ENCODE measurements around the gene ZNF763. TPM values are rescaled to one million over a fixed set of nuclear protein-coding genes. Genes with fewer than 3 reads are reported as not detected.
"Not testable (repeated sequence)": the region's sequence is repeated elsewhere in the genome, so short reads cannot be mapped to it uniquely, and the experiment has no call there.

ZNF763 gene
- 0.23 and 0.25 TPM in 2 replicates for total RNA-seq (2022)
- Bru-seq, nascent RNA, result percentile 25 among the genes with signal in this experiment
- BruChase-seq, experiment 1, labeled RNA remaining after a 6-hour chase, result percentile 41 among the genes with signal in this experiment
- BruChase-seq, experiment 2, labeled RNA remaining after a 2-hour chase, result percentile 34 among the genes with signal in this experiment
- long read RNA-seq, result 0 reads

DNA sequence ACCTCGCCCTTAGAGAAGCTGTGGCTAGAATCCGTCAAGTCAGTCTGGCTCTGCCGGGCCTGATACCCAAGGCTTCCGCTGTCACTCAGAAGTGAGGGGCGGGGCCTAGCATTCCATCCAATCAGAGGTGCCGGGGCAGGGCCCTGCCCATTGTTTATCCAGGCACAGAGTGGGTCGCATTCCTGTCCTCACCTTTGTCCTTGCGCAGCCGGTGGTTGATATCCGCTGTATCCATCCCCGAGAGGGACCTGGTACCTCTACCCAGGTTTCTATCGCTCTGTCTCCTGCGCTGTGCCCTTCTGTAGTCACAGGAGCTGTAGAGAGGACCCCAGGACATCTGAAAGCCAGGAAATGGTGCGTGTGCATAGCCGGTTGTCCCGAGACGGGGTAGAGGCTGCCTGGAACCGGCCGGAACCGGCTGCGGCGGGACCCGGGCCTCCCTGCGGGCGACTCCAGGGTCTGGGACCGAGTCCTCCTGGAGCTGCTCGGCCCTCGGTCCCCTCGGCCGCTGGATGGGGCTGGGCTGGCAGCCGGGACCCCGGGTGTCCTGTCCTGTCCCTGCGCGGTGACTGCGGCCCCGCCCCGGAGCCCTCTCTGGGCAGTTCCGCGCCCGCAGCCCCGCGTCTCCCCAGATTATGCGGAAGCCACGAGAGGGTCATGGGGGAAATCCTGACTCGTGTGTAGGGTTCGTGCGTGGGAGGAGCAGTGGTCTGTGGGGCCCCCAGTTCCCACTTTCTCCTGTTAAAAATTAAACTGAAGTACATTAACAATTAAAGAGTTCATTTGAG is at the start of gene ZNF763:
Gene ZNF763, plus strand, starts transcription at position 183 of the 788 bp plus-strand sequence. Its CDS starts 169 bp downstream, at position 352.
- no TSS peak for BruUV-seq (replicated peaks)
- ChIA-PET CTCF (no interaction called here), POLR2A (interaction anchor here (1.4 kb wide), 1 partner anchor 18 kb away, joined by 3 read pairs; no protein-coding TSS in a partner anchor)
- intact Hi-C loops (cut with micrococcal nuclease), result no loop called here
- Mint-ChIP-seq H3K36me3 (ENCODE audit: insufficient read depth, unreplicated experiment) (peaks cover 6% of the 10 kb centered on the region), H3K4me3 (ENCODE audit: unreplicated experiment) (no peak within 1 kb of the TSS), H3K27me3 (ENCODE audit: insufficient read depth, unreplicated experiment) (no peaks in the 10 kb centered on the region), H3K4me1 (ENCODE audit: insufficient read depth, unreplicated experiment) (no peaks in the 10 kb centered on the region), H3K27ac (ENCODE audit: low read depth, unreplicated experiment) (no peak within 1 kb of the TSS), H3K9me3 (ENCODE audit: unreplicated experiment) (peaks cover 38% of the 10 kb centered on the region)
- TF ChIP-seq, protein P1, sequence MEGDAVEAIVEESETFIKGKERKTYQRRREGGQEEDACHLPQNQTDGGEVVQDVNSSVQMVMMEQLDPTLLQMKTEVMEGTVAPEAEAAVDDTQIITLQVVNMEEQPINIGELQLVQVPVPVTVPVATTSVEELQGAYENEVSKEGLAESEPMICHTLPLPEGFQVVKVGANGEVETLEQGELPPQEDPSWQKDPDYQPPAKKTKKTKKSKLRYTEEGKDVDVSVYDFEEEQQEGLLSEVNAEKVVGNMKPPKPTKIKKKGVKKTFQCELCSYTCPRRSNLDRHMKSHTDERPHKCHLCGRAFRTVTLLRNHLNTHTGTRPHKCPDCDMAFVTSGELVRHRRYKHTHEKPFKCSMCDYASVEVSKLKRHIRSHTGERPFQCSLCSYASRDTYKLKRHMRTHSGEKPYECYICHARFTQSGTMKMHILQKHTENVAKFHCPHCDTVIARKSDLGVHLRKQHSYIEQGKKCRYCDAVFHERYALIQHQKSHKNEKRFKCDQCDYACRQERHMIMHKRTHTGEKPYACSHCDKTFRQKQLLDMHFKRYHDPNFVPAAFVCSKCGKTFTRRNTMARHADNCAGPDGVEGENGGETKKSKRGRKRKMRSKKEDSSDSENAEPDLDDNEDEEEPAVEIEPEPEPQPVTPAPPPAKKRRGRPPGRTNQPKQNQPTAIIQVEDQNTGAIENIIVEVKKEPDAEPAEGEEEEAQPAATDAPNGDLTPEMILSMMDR (IDR thresholded peaks at IDR 0.05; ENCODE audit: unreplicated experiment), result no peak
- DNase-seq (ENCODE audit: unreplicated experiment), result no peak

DNA sequence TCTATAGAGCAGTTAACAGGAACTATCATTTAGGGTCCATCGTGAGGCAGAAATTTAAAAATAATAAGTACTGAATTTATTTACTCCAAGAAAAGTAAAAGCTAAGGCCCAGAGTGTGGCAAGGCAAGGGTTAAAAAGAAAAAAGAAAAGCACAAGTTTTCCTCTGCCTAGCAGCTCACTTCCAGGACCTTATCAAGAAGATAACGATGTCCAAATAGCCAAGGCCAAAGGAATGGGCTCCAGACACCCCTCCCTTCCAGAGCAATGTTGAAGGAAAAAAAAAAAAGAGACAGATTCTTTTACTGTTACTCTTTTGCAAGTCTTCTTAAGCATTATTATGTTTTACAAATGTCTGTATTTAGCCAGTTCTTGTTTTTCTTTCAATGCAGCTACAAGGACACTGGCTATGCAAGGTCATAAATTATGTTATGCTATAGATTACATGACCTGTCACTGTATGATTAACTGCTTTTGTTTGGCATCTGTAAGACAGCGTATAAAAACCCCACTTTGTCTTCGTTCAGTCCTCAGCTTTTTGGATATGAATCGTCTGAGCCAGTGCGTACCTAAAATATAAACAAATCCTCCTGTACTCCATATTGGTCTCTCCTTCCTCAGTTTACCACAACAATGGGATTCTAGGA is 42.9 kb upstream of the ZNF763 start:
- CTCF ChIA-PET, result interaction anchor here (0.6 to 6.3 kb wide), 10 partner anchors 12 to 844 kb away, joined by 3 to 142 read pairs (median 3); partner anchors contain the start of genes ZNF20 and ZNF491
- H3K27me3 Mint-ChIP-seq (ENCODE audit: insufficient read depth, unreplicated experiment), result no peaks in the 10 kb centered on the region
- no peak for DNase-seq (ENCODE audit: unreplicated experiment)
- no peaks in the 10 kb centered on the region for H3K36me3 Mint-ChIP-seq (ENCODE audit: insufficient read depth, unreplicated experiment)
- POLR2A ChIA-PET, result interaction anchor here (0.9 to 4.8 kb wide), 3 partner anchors 66 to 219 kb away, joined by 4 to 67 read pairs (median 42); partner anchors contain the start of gene ZNF20
- no TSS peak for BruUV-seq (replicated peaks)
- peaks cover 16% of the 10 kb centered on the region for H3K4me1 Mint-ChIP-seq (ENCODE audit: insufficient read depth, unreplicated experiment)
- no peak overlapping the region for H3K27ac Mint-ChIP-seq (ENCODE audit: low read depth, unreplicated experiment)
- TF ChIP-seq, protein P1 (IDR thresholded peaks at IDR 0.05; ENCODE audit: unreplicated experiment), result no peak
- peaks cover 8% of the 10 kb centered on the region for H3K9me3 Mint-ChIP-seq (ENCODE audit: unreplicated experiment)
- no peak overlapping the region for H3K4me3 Mint-ChIP-seq (ENCODE audit: unreplicated experiment)
- intact Hi-C loops (cut with micrococcal nuclease), result no loop called here

DNA sequence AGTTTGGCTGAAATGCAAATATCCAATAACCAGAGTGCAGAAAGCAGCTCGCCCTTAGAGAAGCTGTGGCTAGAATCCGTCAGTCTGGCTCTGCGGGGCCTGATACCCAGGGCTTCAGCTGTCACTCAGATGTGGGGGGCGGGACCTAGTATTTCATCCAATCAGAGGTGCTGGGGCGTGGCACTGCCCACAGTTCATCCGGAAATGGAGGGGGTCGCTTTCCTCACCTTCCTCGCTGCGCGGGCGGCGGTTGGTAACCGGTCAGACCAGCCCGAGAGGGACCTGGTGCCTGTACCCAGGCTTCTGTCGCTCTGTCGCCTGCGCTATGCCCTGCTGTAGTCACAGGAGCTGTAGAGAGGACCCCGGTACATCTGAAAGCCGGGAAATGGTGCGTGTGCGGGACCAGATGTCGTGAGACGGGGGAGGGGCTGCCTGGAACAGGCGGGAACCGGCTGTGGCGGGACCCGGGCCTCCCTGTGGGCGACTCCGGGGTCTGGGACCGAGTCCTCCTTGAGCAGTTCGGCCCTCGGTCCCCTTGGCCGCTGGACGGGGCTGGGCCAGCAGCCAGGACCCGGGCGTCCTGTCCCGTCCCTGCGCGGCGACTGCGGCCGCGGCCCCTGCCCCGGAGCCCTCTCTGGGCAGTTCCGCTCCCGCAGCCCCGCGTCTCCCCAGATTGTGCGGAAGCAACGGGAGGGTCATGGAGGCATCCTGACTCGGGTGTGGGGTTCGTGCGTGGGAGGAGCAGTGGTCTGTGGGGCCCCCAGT is 39.8 kb upstream of the ZNF763 start, which contains the start of gene ZNF700:
Gene ZNF700, plus strand, starts transcription at position 222 of the 765 bp plus-strand sequence. Its CDS starts 104 bp downstream, at position 326.
- Mint-ChIP-seq H3K27me3 (ENCODE audit: insufficient read depth, unreplicated experiment) (no peaks in the 10 kb centered on the region), H3K36me3 (ENCODE audit: insufficient read depth, unreplicated experiment) (peaks cover 4% of the 10 kb centered on the region), H3K4me1 (ENCODE audit: insufficient read depth, unreplicated experiment) (peaks cover 16% of the 10 kb centered on the region), H3K4me3 (ENCODE audit: unreplicated experiment) (peak within 1 kb of the TSS; percentile 82), H3K27ac (ENCODE audit: low read depth, unreplicated experiment) (peak within 1 kb of the TSS; percentile 39), H3K9me3 (ENCODE audit: unreplicated experiment) (no peaks in the 10 kb centered on the region)
- ChIA-PET POLR2A (interaction anchor here (0.6 to 4.8 kb wide), 9 partner anchors 63 to 996 kb away, joined by 3 to 67 read pairs (median 4); partner anchors contain the start of genes ZNF136, ZNF20, ZNF490 and ZNF791), CTCF (interaction anchor here (0.5 to 6.3 kb wide), 14 partner anchors 10 to 1266 kb away, joined by 3 to 142 read pairs (median 4); partner anchors contain the start of genes ZNF20 and ZNF491)
- TSS peak; percentile 50 for BruUV-seq (replicated peaks)
- intact Hi-C loops (cut with micrococcal nuclease), result no loop called here
- TF ChIP-seq, protein P1 (IDR thresholded peaks at IDR 0.05; ENCODE audit: unreplicated experiment), result no peak
- peak; percentile 97 for DNase-seq (ENCODE audit: unreplicated experiment)

DNA sequence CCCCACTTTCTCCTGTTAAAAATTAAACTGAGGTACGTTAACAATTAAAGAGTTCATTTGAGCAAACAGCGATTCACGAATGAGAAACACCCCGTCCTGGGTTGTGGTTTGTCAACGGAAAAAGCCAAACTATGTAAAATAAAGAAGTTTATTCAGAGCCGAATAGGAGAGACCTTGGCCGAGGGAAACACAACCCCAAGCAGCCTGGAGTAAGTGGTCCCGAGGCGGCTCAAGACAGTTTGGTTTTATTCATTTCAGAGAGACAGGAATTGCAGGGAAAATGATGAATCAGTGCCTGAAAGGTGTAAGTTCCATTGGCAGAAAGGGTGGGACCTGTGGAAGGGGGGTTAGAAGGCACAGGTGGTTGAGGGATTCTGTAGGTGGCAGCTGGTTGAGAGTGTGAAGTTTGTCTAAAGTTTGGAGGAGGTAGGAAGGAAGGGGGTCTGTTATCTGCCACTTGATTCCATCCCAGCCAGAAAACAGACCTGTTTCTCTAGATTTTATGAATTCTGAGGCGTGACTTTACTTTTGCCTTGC is 39.1 kb upstream of the ZNF763 start:
- CTCF ChIA-PET, result interaction anchor here (0.6 to 6.3 kb wide), 4 partner anchors 61 to 183 kb away, joined by 3 to 142 read pairs (median 12); partner anchors contain the start of gene ZNF491
- POLR2A ChIA-PET, result interaction anchor here (4.6 to 4.8 kb wide), 2 partner anchors 62 to 215 kb away, joined by 42 to 67 read pairs; partner anchors contain the start of gene ZNF20
- DNase-seq (ENCODE audit: unreplicated experiment); intact Hi-C loops (cut with micrococcal nuclease); H3K27me3 Mint-ChIP-seq (ENCODE audit: insufficient read depth, unreplicated experiment); BruUV-seq (replicated peaks); H3K36me3 Mint-ChIP-seq (ENCODE audit: insufficient read depth, unreplicated experiment); H3K9me3 Mint-ChIP-seq (ENCODE audit: unreplicated experiment): not testable (repeated sequence)
- Mint-ChIP-seq H3K4me1 (ENCODE audit: insufficient read depth, unreplicated experiment) (peaks cover 16% of the 10 kb centered on the region), H3K4me3 (ENCODE audit: unreplicated experiment) (peak overlapping the region; percentile 82), H3K27ac (ENCODE audit: low read depth, unreplicated experiment) (peak overlapping the region; percentile 39)

Measured in MCF 10A (cell line).